Measurements from ENCODE around the gene DDR2. TPM values are rescaled to one million over a fixed set of nuclear protein-coding genes. Genes with fewer than 3 reads are reported as not detected.

DDR2 gene
- total RNA-seq, 1 donor from 2014 or later, result 0.69 TPM

DNA sequence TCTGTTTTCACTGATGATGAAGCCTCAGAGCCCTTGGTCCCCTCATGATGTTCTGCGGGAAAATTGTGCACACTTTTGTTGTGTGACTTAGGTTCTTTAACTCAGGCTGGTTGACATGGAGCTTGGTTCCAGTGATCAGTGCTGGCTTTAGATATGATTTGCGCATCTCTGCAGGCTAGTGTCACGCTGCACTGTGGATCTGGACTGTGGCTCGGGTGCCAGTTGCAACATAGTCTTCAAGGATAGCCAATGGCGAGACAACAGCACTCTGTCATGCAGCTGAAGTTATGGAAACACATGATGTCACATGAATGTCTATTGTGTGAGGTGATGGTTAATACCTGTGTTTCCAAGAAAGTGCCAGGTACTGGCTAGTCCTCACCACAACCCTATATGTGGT lies 56.7 kb downstream of the DDR2 start:
- H3K4me1 Mint-ChIP-seq, result peaks cover 15% of the 10 kb centered on the region
- no peak for TF ChIP-seq EZH2phosphoT487 (IDR thresholded peaks at IDR 0.05)
- TF ChIP-seq, protein P1, sequence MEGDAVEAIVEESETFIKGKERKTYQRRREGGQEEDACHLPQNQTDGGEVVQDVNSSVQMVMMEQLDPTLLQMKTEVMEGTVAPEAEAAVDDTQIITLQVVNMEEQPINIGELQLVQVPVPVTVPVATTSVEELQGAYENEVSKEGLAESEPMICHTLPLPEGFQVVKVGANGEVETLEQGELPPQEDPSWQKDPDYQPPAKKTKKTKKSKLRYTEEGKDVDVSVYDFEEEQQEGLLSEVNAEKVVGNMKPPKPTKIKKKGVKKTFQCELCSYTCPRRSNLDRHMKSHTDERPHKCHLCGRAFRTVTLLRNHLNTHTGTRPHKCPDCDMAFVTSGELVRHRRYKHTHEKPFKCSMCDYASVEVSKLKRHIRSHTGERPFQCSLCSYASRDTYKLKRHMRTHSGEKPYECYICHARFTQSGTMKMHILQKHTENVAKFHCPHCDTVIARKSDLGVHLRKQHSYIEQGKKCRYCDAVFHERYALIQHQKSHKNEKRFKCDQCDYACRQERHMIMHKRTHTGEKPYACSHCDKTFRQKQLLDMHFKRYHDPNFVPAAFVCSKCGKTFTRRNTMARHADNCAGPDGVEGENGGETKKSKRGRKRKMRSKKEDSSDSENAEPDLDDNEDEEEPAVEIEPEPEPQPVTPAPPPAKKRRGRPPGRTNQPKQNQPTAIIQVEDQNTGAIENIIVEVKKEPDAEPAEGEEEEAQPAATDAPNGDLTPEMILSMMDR (IDR thresholded peaks at IDR 0.05), result no peak
- TF ChIP-seq EZH2 (IDR thresholded peaks at IDR 0.05), result no peak
- Histone ChIP-seq H3K27me3 (no peaks in the 10 kb centered on the region), H2AFZ (replicated peaks) (no peak overlapping the region), H3K4me3 (no peak overlapping the region), H4K20me1 (ENCODE audit: low read depth) (no peaks in the 10 kb centered on the region), H3K9me3 (ENCODE audit: low read depth) (no peaks in the 10 kb centered on the region), H3F3A (ENCODE audit: low read depth) (no peaks in the 10 kb centered on the region), H3K4me1 (peaks cover 14% of the 10 kb centered on the region), H3K4me2 (no peak overlapping the region), H3K36me3 (no peaks in the 10 kb centered on the region), H3K9ac (no peak overlapping the region), H3K79me2 (ENCODE audit: low read depth) (no peaks in the 10 kb centered on the region), H3K27ac (no peak overlapping the region)
- H3K36me3 Mint-ChIP-seq, result no peaks in the 10 kb centered on the region
- no peak for DNase-seq (ENCODE audit: low spot score)
- no peak overlapping the region for H3K4me3 Mint-ChIP-seq
- peaks cover 5% of the 10 kb centered on the region for H3K27me3 Mint-ChIP-seq (ENCODE audit: insufficient read depth, low read depth)
- H3K27ac Mint-ChIP-seq, result no peak overlapping the region
- no peaks in the 10 kb centered on the region for H3K9me3 Mint-ChIP-seq

DNA sequence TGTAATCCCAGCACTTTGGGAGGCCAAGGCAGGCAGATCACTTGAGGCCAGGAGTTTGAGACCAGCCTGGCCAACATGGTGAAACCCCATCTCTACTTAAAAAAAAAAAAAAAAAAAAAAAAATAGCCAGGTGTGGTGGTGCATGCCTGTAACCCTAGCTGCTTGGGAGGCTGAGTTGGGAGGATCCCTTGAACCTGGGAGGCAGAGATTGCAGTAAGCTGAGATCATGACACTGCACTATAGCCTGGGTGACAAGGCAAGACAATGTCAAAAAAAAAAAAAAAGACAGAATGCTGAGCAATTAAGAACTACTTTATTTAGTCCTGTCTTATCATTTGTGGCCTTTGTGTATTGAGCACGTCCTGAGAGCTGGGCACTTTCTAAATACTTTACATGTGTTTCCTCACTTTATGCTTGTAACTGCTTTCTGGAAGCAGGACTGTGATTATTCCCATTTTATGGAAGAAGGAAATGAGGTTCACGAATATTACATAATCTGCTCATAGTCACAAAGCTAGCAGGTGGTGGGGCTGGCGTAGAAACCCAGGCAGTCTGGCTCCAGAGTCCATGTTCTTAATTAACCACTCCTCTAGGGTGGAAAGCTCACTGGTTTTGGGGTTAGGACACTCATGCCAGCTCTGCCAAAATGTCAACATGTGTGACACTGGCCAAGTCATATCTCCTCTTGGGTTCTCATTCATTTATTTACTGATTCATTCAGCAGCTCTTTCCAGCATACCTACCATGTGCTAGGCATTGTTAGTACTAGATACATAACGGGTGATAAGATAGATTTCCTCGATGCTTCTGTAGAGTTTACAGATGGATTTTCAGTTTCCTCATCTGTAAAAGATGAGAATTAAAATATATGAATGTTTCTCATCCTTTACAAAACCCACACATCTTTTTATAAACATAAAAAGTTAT lies 57.7 kb downstream of the DDR2 start:
- no peaks in the 10 kb centered on the region for H4K20me1 ChIP-seq (ENCODE audit: low read depth)

DNA sequence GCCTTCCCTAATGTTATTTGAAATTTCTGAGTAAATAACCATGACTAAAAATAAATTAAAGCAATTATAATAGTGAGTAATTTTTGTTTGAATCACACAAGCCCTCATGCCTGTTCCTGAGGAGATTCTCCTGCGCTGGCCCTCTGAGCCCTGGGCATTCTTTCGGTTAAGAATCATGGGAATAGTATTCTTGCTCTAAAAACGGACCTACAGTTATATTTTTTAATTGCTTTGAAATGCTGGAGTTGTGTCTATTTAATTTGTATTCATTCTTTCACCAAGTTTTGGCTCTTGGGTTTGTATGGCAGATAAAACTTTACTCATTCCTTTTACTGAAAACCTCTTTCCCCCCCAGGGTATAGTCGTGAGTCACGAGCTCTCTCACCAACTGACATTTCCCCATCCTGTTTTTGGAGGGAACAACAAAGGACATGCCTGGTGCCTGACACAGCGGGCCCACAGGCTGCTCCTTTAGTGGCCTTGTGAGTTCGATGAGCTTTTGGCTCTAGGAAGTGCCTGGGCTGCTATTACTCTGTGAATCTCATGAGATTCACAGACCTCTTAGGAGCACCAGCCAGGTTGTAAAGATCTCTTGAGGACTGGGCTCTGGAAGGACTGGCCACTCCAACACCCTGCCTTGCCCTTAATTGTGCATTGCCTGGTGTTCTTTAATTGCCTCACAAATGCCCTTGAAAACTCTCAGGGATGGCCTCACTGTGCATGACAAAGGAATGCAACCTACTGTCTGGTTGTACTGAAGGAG lies 58.6 kb downstream of the DDR2 start:
- Histone ChIP-seq H3K27me3 (no peaks in the 10 kb centered on the region), H3K4me3 (no peak overlapping the region), H4K20me1 (ENCODE audit: low read depth) (no peaks in the 10 kb centered on the region), H3K27ac (no peak overlapping the region), H3K4me2 (no peak overlapping the region), H3K4me1 (peaks cover 24% of the 10 kb centered on the region), H3K36me3 (no peaks in the 10 kb centered on the region), H3F3A (ENCODE audit: low read depth) (peaks cover 5% of the 10 kb centered on the region), H3K79me2 (ENCODE audit: low read depth) (no peaks in the 10 kb centered on the region), H2AFZ (replicated peaks) (peak overlapping the region; percentile 23), H3K9ac (no peak overlapping the region), H3K9me3 (ENCODE audit: low read depth) (no peaks in the 10 kb centered on the region)
- no peak for TF ChIP-seq EZH2 (IDR thresholded peaks at IDR 0.05)
- no peak overlapping the region for H3K4me3 Mint-ChIP-seq
- H3K4me1 Mint-ChIP-seq, result peaks cover 30% of the 10 kb centered on the region
- no peaks in the 10 kb centered on the region for H3K9me3 Mint-ChIP-seq
- peak; percentile 37 for DNase-seq (ENCODE audit: low spot score)
- peak overlapping the region; percentile 85 for H3K27ac Mint-ChIP-seq
- H3K27me3 Mint-ChIP-seq (ENCODE audit: insufficient read depth, low read depth), result peaks cover 5% of the 10 kb centered on the region
- H3K36me3 Mint-ChIP-seq, result no peaks in the 10 kb centered on the region

More for the DNA sequence above, 57.7 kb downstream of the DDR2 start:
- Histone ChIP-seq H2AFZ (replicated peaks) (no peak overlapping the region), H3K9ac (no peak overlapping the region), H3K79me2 (ENCODE audit: low read depth) (no peaks in the 10 kb centered on the region), H3K4me3 (no peak overlapping the region), H3F3A (ENCODE audit: low read depth) (no peaks in the 10 kb centered on the region), H3K27me3 (no peaks in the 10 kb centered on the region), H3K36me3 (no peaks in the 10 kb centered on the region), H3K9me3 (ENCODE audit: low read depth) (no peaks in the 10 kb centered on the region), H3K4me2 (no peak overlapping the region), H3K27ac (no peak overlapping the region), H3K4me1 (peaks cover 16% of the 10 kb centered on the region)
- TF ChIP-seq EZH2phosphoT487 (IDR thresholded peaks at IDR 0.05) (no peak), EZH2 (IDR thresholded peaks at IDR 0.05) (no peak)
- TF ChIP-seq, protein P1 (IDR thresholded peaks at IDR 0.05), result no peak
- Mint-ChIP-seq H3K27ac (peak overlapping the region; percentile 7), H3K9me3 (no peaks in the 10 kb centered on the region), H3K27me3 (ENCODE audit: insufficient read depth, low read depth) (peaks cover 5% of the 10 kb centered on the region), H3K4me1 (peaks cover 21% of the 10 kb centered on the region), H3K4me3 (no peak overlapping the region), H3K36me3 (no peaks in the 10 kb centered on the region)
- no peak for DNase-seq (ENCODE audit: low spot score)
